ENCODE data around the gene TAF11L5.
"Not testable (repeated sequence)": the region's sequence is repeated elsewhere in the genome, so short reads cannot be mapped to it uniquely, and the experiment has no call there.

DNA sequence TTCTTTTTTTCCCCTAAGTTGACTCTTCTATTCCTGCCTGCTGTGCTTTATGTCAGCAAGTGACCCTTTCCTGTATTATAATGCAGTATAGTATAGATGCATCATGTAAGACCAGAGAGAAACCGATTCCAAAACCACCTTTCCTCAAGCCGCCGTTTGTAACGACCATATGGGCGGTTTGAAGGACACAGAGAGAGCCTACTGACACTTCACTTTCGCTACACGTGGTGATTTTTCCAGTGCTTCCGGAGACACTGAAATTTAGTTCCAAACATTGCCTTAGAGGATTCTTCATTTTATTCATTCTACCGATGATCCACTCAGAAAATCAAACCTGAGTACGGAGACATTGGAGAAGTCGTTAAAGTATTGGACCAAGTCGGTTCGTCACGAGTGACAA lies 5.5 kb upstream of the TAF11L5 start:
- TF ChIP-seq, protein P1, sequence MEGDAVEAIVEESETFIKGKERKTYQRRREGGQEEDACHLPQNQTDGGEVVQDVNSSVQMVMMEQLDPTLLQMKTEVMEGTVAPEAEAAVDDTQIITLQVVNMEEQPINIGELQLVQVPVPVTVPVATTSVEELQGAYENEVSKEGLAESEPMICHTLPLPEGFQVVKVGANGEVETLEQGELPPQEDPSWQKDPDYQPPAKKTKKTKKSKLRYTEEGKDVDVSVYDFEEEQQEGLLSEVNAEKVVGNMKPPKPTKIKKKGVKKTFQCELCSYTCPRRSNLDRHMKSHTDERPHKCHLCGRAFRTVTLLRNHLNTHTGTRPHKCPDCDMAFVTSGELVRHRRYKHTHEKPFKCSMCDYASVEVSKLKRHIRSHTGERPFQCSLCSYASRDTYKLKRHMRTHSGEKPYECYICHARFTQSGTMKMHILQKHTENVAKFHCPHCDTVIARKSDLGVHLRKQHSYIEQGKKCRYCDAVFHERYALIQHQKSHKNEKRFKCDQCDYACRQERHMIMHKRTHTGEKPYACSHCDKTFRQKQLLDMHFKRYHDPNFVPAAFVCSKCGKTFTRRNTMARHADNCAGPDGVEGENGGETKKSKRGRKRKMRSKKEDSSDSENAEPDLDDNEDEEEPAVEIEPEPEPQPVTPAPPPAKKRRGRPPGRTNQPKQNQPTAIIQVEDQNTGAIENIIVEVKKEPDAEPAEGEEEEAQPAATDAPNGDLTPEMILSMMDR (IDR thresholded peaks at IDR 0.05), result not testable (repeated sequence)
- not testable (repeated sequence) for TF ChIP-seq POLR2A, POLR2AphosphoS5 (IDR thresholded peaks at IDR 0.05)

Measured in breast epithelium (tissue), 3 donors.